HG03432 (cell line): ENCODE results near the gene EEF2.

Experiments used
- ATAC-seq: cut with Tn5 transposase; IDR thresholded peaks from one replicate; pipeline ENCODE4 v1.9.1; 2021; ENCODE audit warnings: mild to moderate bottlenecking, moderate library complexity; ENCODE audit not compliant: unreplicated experiment

Gene EEF2

GRCh38 chr19:3984908-3985642, at the start of gene EEF2:
EEF2 (minus strand) TSS chr19:3985463; CDS start chr19:3985380, 83 bp downstream.
- peak; percentile 49 for ATAC-seq

- ATAC-seq: no peak
These were observed 49.1 kb upstream of the EEF2 start for GRCh38 chr19:4034048-4035017.

DNA sequence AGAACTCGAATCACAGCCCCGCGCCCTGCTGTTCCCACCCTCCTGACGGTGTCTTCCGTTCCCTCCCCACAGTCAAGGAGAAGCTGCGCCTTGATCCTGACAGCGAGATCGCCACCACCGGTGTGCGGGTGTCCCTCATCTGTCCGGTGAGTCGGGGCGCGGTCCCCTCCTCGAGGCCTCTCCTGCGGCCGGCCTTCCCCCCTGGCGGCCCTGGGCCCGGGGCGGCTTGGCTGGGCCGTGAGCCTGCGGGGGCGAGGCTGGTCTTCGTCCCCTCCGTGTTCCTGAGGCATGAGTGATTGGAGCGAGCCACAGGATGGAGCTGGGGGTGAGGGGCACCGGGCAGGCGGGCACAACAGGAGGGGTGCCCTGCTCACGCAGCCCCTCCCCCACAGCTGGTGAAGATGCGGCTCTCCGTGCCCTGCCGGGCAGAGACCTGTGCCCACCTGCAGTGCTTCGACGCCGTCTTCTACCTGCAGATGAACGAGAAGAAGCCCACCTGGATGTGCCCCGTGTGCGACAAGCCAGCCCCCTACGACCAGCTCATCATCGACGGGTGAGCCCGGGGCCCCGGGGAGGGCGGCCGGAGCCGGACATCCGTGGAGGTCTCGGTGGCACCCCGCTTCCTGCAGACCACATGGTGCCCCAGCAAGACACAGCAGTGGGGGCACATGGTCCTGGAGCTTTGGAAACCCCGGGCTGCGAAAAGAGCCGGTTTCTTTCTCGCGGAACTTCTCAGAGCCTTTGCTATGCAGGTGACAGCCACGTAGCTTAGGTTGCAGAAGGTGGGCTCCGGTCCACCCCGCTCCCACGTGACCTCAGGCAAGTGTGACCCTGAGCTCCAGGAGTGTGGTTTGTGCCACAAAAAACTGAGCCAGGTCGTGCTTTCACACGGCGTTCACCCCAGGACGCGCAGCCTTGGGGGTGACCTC, 48.0 kb upstream of the EEF2 start:
- no peak for ATAC-seq

DNA sequence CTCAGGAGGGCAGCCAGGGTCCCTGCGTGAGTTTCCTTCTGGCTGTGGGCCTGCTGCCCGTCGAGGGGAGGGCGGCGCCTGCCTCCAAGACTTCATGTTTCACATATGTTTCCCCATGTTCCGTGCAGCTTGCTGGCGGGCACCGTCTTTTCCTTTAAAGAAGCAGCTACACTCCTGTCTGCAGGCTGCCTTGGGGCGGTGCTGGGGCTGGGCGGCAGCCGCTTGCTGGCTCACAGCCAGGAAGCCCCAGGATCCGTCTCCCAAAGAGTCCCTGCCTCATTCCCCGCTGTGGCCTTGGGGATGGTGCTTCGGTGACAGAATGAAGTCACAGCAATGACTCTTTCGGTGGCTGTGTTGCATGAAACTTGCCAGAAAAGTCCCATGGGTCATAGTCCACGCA, 47.2 kb upstream of the EEF2 start:
- no peak for ATAC-seq

DNA sequence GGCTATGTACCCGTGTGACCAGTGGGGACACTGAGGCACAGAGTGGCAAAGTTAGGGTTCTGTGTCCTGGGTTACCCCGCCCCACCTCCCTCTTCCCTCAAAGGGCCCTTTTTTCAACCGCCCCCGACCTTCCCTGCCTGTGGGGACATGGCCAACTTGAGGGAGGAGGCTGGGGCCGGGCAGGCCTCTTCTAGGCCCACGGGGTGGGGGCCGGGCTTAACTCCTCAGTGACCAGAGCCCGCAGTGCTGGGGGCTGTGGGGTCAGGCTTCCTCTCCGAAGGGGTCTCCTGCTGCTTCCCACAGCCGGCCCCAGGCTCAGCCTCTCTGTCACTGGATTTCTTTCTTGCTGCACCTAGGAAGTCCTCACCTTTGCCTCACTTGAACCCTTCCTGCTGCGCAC, 46.2 kb upstream of the EEF2 start:
- ATAC-seq: no peak

GRCh38 chr19:4030981-4031380, 45.7 kb upstream of the EEF2 start:
- ATAC-seq: no peak

GRCh38 chr19:4030552-4030951, 45.3 kb upstream of the EEF2 start:
- no peak for ATAC-seq

DNA sequence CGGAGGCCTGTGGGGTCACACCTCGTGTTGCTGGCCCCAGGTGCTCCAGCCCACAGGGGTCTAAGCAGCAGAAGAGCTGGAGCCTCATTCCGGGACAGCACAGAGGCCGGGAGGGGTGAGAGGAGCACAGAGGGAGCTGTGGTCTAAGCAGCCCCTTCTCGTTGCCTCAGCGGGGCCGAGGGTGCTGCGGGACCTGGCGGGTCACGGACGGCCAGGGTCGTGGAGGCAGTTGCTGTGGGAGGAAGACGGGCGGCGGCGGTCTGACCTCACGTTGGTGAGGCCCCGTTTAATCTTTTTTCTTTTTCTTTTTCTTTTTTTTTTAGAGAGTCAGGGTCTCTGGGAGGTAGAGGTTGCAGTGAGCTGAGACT, 44.0 kb upstream of the EEF2 start:
- no peak for ATAC-seq

- ATAC-seq: no peak
These were observed 43.3 kb upstream of the EEF2 start for GRCh38 chr19:4028334-4029246.

DNA sequence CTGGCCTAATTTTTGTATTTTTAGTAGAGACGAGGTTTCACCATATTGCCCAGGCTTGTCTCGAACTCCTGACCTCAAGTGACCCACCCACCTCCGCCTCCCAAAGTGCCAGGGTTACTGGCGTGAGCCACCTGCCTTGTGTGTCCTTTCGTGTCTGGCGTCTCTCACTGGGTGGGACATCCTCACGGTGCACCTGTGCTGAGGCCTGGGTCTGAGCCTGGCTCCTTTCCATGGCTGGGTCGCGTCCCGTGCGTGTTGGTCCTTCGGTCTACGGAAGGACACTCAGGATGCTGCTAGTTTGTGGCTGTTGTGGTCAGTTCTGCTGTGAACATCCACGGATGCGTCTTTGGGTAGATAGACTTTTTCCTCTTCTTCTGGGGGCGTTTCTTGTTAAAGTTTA, 41.9 kb upstream of the EEF2 start:
- no peak for ATAC-seq

- ATAC-seq: no peak
These were observed 40.1 kb upstream of the EEF2 start for GRCh38 chr19:4025317-4025716.

DNA sequence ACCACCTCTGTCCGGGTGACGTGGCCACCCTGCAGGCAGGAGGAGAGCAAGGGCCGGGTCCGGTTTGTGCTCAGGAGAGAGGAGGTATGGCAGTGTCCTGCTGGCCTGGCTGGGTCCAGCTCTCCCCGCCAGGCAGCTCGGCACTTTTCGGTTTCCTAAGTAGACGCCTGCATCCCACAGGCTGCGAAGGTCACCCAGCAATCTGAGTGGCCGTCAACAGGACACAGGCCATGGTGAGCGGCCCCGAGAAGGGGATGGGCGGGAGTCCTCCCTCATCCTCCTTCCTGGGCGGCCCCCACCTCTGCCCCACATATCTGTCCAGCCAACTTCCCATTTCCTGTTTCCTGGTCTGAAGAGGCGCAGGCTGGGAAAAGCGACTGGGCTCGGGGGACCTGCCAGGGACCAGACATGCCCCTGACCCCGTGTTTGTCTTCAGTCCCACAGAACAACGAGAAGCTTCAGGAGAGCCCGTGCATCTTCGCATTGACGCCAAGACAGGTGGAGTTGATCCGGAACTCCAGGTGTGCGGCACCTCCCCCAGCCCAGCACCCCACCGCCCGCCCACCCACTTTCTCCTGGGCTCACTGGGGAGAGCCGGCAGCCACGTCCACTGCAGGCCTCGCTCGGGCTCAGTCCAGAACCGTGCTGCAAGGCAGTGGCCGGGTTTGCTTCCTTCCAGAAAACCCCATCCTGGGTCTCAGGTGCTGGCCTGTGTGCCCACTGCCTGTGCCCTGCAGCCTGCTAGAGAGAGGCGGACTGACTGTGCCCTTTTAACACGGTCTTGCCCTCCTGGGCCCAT, 38.5 kb upstream of the EEF2 start:
- no peak for ATAC-seq

- ATAC-seq: no peak
These were observed 34.3 kb upstream of the EEF2 start for GRCh38 chr19:4019578-4019977.

- no peak for ATAC-seq
These were observed 33.7 kb upstream of the EEF2 start for GRCh38 chr19:4018775-4019504.

DNA sequence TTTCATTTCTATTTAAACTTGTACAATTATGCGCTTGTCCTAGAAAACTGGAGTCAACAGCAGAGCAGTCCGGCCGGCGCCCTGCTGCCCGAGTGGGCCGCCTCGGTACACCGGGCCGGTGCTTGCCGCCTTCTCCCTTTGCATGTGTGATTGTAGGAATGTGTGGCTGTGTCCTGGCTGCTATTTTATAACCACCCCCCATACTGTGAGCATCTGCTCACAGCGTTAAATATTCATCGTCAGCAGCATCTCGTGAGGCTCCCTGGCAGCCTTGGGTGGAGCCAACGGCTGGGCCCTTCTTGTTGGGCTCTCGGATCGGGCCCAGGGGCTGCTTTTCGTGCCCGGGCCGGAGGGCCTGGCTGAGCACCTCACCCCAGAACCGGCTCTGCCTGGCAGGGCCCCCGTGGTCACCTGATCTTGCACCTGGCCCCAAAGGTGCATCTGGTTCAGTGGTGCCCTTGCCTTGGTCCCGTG, 32.9 kb upstream of the EEF2 start:
- no peak for ATAC-seq

DNA sequence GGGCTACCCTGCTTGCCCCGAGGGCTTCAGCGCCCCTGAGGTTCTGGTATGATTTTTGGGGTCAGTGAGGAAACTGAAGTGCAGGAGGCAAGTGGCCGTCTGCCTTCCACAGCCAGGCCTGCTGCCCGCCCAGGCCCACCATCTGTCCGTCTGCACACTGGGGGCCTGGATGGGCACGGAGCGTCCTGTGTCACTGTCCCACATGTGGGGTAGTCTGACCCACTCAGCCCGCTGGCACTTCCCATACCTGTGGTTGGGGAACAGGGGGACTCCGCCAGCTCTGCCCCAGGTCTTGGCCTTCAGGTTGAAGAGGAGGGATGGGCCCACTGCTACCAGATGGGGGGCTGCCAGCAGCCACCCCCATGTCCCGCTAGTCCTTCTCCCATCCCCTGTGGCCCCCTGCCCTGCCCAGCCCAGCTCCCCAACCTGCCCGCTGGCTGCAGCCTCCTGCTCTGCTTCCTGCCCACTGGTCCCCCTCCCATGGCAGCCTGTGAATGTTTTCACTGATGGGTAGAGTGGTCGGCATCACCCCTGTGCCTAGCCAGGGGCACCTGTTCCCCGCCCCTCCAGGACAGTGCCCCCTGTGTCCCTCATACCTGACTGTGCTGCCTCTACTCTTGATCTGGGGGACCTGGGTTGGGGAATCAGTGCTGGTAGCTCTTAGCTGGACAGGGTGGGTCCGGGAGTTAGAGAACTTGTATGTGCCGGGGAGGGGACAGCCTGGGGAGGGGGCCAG, 31.8 kb upstream of the EEF2 start:
- no peak for ATAC-seq

GRCh38 chr19:4016486-4016885, 31.2 kb upstream of the EEF2 start:
- no peak for ATAC-seq
